GM12865 (cell line): Measurements from ENCODE around the gene KRTAP12-3.
"Not testable (repeated sequence)": the region's sequence is repeated elsewhere in the genome, so short reads cannot be mapped to it uniquely, and the experiment has no call there.

ENCODE experiments used
- DNase-seq: peaks from one replicate; pipeline ENCODE4 v3.0.0; 2010; ENCODE audit warnings: low read depth
- H3K4me3 ChIP-seq: 2 replicates; pipeline ENCODE4 v1.5.1; 2011; ENCODE audit warnings: mild to moderate bottlenecking, low read depth, low read length, control low read depth
- TF ChIP-seq, protein P1 (sequence below): IDR thresholded peaks from 2 replicates; pipeline ENCODE4 v1.5.1; 2011; ENCODE audit warnings: low read length, control low read depth, low read depth, inconsistent platforms; ENCODE audit not compliant: insufficient read depth; ENCODE audit errors: missing control alignments

The KRTAP12-3 gene

GRCh38 chr21:44637018-44637850, 20.5 kb upstream of the KRTAP12-3 start, which contains the start of gene KRTAP10-10:
TSS of gene KRTAP10-10 (plus strand) at chr21:44637356. CDS start at chr21:44637418, 62 bp downstream.
- no peak for DNase-seq
- TF ChIP-seq, protein P1, sequence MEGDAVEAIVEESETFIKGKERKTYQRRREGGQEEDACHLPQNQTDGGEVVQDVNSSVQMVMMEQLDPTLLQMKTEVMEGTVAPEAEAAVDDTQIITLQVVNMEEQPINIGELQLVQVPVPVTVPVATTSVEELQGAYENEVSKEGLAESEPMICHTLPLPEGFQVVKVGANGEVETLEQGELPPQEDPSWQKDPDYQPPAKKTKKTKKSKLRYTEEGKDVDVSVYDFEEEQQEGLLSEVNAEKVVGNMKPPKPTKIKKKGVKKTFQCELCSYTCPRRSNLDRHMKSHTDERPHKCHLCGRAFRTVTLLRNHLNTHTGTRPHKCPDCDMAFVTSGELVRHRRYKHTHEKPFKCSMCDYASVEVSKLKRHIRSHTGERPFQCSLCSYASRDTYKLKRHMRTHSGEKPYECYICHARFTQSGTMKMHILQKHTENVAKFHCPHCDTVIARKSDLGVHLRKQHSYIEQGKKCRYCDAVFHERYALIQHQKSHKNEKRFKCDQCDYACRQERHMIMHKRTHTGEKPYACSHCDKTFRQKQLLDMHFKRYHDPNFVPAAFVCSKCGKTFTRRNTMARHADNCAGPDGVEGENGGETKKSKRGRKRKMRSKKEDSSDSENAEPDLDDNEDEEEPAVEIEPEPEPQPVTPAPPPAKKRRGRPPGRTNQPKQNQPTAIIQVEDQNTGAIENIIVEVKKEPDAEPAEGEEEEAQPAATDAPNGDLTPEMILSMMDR: no peak

GRCh38 chr21:44637851-44638348, 19.8 kb upstream of the KRTAP12-3 start:
- H3K4me3 ChIP-seq, DNase-seq: not testable (repeated sequence)

More at GRCh38 chr21:44637018-44637850, 20.5 kb upstream of the KRTAP12-3 start, which contains the start of gene KRTAP10-10:
- no peak within 1 kb of the TSS for H3K4me3 ChIP-seq

DNA sequence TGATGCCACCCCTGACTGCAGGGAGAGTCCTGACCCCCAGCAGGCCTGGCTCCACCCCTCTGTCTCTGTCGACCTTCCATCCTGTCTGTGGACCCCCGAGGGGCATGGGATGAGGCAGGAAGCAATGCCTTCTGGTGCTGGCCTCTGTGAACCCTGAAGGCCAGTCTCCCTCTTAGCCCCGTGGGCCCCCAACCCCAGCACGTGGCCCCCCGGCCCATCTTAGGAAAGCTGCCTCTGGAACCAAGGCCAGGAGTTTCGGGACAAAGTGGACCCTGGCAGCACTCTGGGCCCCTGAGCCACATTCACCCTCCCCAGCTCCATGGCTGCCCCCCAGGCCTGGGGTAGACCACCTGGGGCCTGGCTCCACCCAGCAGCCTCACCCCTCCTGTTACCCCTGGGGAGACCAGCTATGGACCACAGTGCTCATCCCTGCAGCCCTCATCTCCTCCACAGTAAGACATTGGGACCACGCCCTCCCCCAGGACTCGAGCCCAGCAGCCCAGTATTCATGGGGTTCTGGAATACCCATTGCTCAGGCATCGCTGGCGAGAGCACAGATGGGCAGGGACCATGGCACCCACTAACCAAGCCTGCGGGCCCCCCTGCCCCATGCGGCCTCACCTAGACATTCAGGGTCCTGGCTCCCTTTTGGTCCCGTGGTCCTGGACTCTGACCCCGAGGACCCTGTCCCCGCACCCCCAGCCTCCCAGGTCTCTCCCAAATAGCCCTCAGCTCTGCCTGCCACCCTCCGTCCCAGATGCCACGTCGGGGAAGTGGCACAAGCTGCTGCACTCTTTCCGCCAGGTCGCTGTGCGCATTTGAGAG, 19.0 kb upstream of the KRTAP12-3 start:
- H3K4me3 ChIP-seq, DNase-seq: not testable (repeated sequence)

DNA sequence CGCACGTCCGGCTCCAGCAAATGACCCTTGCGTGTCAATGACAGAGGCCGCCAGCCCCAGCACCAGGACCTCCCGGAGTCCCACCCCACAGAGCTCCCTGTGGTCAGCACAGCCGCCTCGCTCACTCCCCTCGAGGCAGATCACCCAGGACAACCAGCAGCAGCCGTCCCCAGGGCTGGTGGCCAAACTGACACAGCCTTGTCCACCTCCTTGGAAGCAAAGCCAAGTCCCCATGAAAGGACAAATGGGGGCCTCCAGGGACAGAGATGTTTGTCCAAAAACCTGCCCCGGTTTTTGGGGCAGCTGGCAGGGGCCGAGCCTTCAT, 18.4 kb upstream of the KRTAP12-3 start:
- TF ChIP-seq, protein P1: no peak
- no peak overlapping the region for H3K4me3 ChIP-seq
- no peak for DNase-seq

DNA sequence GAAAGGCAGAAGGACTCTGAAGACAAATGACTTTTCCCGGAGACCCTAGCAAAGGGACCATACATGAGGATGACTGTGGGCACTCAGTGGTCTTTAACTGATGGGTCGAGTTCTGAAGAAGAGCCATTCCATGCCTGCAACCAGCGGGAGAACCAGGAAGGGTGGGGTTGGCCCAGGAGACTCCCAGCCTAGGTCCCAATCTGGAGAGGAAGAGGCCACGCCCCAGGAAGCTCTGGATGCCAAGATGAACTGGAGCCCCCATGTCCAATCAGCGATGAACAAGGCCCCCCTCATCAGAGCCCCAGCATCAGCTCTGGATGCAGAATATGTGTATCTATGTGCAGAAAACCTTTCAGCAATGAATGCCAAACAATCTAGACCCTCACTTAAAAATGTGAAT, 17.0 kb upstream of the KRTAP12-3 start:
- no peak overlapping the region for H3K4me3 ChIP-seq
- DNase-seq: no peak
- TF ChIP-seq, protein P1: no peak

- TF ChIP-seq, protein P1: no peak
- DNase-seq: no peak
- H3K4me3 ChIP-seq: no peak overlapping the region
Measured at GRCh38 chr21:44643741-44644310, 13.9 kb upstream of the KRTAP12-3 start.

GRCh38 chr21:44644878-44645277, 12.9 kb upstream of the KRTAP12-3 start:
- TF ChIP-seq, protein P1: no peak
- H3K4me3 ChIP-seq: no peak overlapping the region
- no peak for DNase-seq

DNA sequence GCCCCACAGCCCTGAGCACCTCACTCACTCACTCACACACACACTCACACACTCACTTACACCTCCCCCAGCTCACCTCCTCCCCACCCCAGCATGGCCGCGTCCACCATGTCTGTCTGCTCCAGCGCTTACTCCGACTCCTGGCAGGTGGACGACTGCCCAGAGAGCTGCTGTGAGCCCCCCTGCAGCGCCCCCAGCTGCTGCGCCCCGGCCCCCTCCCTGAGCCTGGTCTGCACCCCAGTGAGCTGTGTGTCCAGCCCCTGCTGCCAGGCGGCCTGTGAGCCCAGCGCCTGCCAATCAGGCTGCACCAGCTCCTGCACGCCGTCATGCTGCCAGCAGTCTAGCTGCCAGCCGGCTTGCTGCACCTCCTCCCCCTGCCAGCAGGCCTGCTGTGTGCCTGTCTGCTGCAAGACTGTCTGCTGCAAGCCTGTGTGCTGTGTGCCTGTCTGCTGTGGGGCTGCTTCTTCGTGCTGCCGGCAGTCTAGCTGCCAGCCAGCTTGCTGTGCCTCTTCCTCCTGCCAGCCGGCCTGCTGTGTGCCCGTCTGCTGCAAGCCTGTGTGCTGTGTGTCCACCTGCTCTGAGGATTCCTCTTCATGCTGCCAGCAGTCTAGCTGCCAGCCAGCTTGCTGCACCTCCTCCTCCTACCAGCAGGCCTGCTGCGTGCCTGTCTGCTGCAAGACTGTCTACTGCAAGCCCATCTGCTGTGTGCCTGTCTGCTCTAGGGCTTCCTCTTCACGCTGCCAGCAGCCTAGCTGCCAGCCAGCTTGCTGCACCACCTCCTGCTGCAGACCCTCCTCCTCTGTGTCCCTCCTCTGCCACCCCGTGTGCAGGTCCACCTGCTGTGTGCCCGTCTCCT, 11.1 kb upstream of the KRTAP12-3 start, which contains the start of gene KRTAP10-11:
KRTAP10-11 (plus strand) TSS at position 49 of the 856 bp plus-strand sequence; CDS start at position 94, 45 bp downstream.
- not testable (repeated sequence) for DNase-seq, H3K4me3 ChIP-seq
